NB4 (cell line): ENCODE results near the gene RASSF3.

Experiments
- CTCF ChIP-seq: IDR thresholded peaks from one replicate; pipeline ENCODE4 v1.5.1; 2012; ENCODE audit warnings: low read depth, low read length
- MYC ChIP-seq: IDR thresholded peaks from 2 replicates; pipeline ENCODE4 v1.6.1; 2011; ENCODE audit warnings: low read depth, low read length
- POLR2A ChIP-seq: IDR thresholded peaks from 2 replicates; pipeline ENCODE4 v1.6.1; 2011; ENCODE audit warnings: mild to moderate bottlenecking; ENCODE audit not compliant: insufficient read length; ENCODE audit errors: extremely low read depth
- TF ChIP-seq, protein P1 (sequence below): IDR thresholded peaks from 2 replicates; pipeline ENCODE4 v1.6.1; 2011; ENCODE audit warnings: low read depth, low read length

DNA sequence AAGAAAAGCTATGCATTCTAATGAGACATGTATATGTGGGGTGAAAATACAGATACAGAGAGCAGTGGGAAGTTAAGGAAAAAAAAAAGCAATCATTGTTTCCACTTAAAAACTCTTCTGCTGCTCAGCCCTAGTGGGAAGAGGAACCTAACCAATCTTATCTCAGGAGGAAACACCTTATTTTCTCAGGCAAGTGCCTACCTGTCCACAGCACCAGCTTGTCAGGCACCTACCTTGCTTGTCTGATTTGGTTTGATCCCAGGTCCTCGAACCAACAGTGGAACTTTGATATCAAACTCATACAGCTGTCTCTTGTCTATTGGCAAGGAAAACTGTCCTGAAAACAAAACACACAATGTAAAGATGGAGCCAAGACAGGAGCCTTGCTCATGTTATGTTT, 126.5 kb downstream of the RASSF3 start:
- no peak for TF ChIP-seq CTCF
- no peak for TF ChIP-seq POLR2A
- TF ChIP-seq, protein P1, sequence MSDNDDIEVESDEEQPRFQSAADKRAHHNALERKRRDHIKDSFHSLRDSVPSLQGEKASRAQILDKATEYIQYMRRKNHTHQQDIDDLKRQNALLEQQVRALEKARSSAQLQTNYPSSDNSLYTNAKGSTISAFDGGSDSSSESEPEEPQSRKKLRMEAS: no peak
- TF ChIP-seq MYC: no peak
